IMR-90 (cell line): ENCODE results near the gene DNMT3A. TPM values are rescaled to one million over a fixed set of nuclear protein-coding genes. Genes with fewer than 3 reads are reported as not detected.

Experiments
- ATAC-seq: fragments of 200-7000 bp; cut with Tn5 transposase; 2 replicates; pipeline ENCODE4 v1.9.1; 2020; ENCODE audit warnings: low read depth, mild to moderate bottlenecking, moderate library complexity
- BruUV-seq: library from RNA; stranded (reverse); fragments of 400-500 nt; replicated peaks from 2 replicates; lab custom pipeline; 2021; lab: Mats Ljungman, UMichigan
- CTCF ChIA-PET: fragments of 300-600 bp; formaldehyde crosslinking; extraction: SDS; loops from one replicate; lab custom pipeline; 2021; ENCODE audit warnings: antibody characterized with exemption; lab: Yijun Ruan, JAX
- POLR2A ChIA-PET: fragments of 300-600 bp; sonication (Branson Sonifier 250); formaldehyde crosslinking; loops from one replicate; lab custom pipeline; 2022; ENCODE audit warnings: antibody characterized with exemption; ENCODE audit not compliant: unreplicated experiment; lab: Charles Lee
- DNase-seq: peaks from one replicate; pipeline ENCODE4 v3.0.0; 2013
- H2AFZ ChIP-seq: replicated peaks from 2 replicates; pipeline ENCODE3; 2013; ENCODE audit warnings: low read length, mild to moderate bottlenecking; ENCODE audit not compliant: poor library complexity
- H2AK5ac ChIP-seq: 2 replicates; pipeline ENCODE4 v1.6.1; 2013; ENCODE audit warnings: low read depth, low read length, inconsistent platforms
- H2AK9ac ChIP-seq: replicated peaks from 2 replicates; pipeline ENCODE3; 2013; ENCODE audit warnings: mild to moderate bottlenecking, low read depth, low read length, moderate library complexity; ENCODE audit not compliant: poor library complexity
- H2BK120ac ChIP-seq: 2 replicates; pipeline ENCODE4 v1.6.1; 2013; ENCODE audit warnings: low read depth, low read length, inconsistent platforms
- H2BK15ac ChIP-seq: 3 replicates; pipeline ENCODE4 v1.6.1; 2013; ENCODE audit warnings: low read depth, low read length, inconsistent platforms
- H2BK20ac ChIP-seq: 2 replicates; pipeline ENCODE4 v1.6.1; 2013; ENCODE audit warnings: low read depth, mild to moderate bottlenecking, inconsistent platforms, low read length, moderate library complexity
- H2BK5ac ChIP-seq: 2 replicates; pipeline ENCODE4 v1.6.1; 2013; ENCODE audit warnings: mild to moderate bottlenecking, low read depth, low read length, inconsistent platforms; ENCODE audit not compliant: poor library complexity, severe bottlenecking
- H3K14ac ChIP-seq: replicated peaks from 2 replicates; pipeline ENCODE4 v1.6.1; 2013; ENCODE audit warnings: low read depth, low read length, inconsistent platforms
- H3K18ac ChIP-seq: 2 replicates; pipeline ENCODE4 v1.6.1; 2013; ENCODE audit warnings: low read depth, low read length, control low read depth
- H3K23ac ChIP-seq: 2 replicates; pipeline ENCODE4 v1.6.1; 2013; ENCODE audit warnings: low read depth, low read length, inconsistent platforms
- H3K27ac ChIP-seq: 2 replicates; pipeline ENCODE4 v1.5.1; 2013; ENCODE audit warnings: mild to moderate bottlenecking, control low read depth, low read length; ENCODE audit not compliant: insufficient read depth
- H3K27me3 ChIP-seq: 2 replicates; pipeline ENCODE4 v1.6.1; 2013; ENCODE audit warnings: low read length; ENCODE audit not compliant: control insufficient read depth, insufficient read depth
- H3K36me3 ChIP-seq: 2 replicates; pipeline ENCODE4 v1.6.1; 2013; ENCODE audit warnings: low read length, mixed read lengths; ENCODE audit not compliant: control insufficient read depth, insufficient read depth
- H3K4ac ChIP-seq: 2 replicates; pipeline ENCODE4 v1.6.1; 2013; ENCODE audit warnings: low read depth, low read length, inconsistent platforms
- H3K4me1 ChIP-seq: 2 replicates; pipeline ENCODE4 v1.6.1; 2013; ENCODE audit warnings: low read length, mixed read lengths; ENCODE audit not compliant: control insufficient read depth, insufficient read depth
- H3K4me2 ChIP-seq: 2 replicates; pipeline ENCODE4 v1.6.1; 2013; ENCODE audit warnings: low read depth, mild to moderate bottlenecking, control low read depth, low read length, moderate library complexity
- H3K4me3 ChIP-seq: 2 replicates; pipeline ENCODE4 v1.5.1; 2013; ENCODE audit warnings: low read depth, mild to moderate bottlenecking, control low read depth, low read length, moderate library complexity; ENCODE audit not compliant: insufficient read depth
- H3K56ac ChIP-seq: 2 replicates; pipeline ENCODE4 v1.6.1; 2013; ENCODE audit warnings: low read length, inconsistent platforms; ENCODE audit not compliant: insufficient read depth; ENCODE audit errors: extremely low read depth
- H3K79me1 ChIP-seq, 2 experiments: 2 replicates each; pipeline ENCODE4 v1.6.1; 2013; ENCODE audit warnings: low read length in 2 of 2, inconsistent platforms in 1 of 2, low read depth in 1 of 2
- H3K9ac ChIP-seq: 2 replicates; pipeline ENCODE4 v1.6.1; 2013; ENCODE audit warnings: low read depth, low read length, control low read depth
- H3K9me1 ChIP-seq: 2 replicates; pipeline ENCODE4 v1.6.1; 2013; ENCODE audit warnings: low read length, inconsistent platforms; ENCODE audit not compliant: insufficient read depth
- H3K9me3 ChIP-seq: 2 replicates; pipeline ENCODE4 v1.6.1; 2013; ENCODE audit warnings: low read length; ENCODE audit not compliant: control insufficient read depth, insufficient read depth
- H4K20me1 ChIP-seq: 2 replicates; pipeline ENCODE4 v1.6.1; 2013; ENCODE audit warnings: low read length, inconsistent platforms; ENCODE audit not compliant: insufficient read depth
- H4K5ac ChIP-seq: 2 replicates; pipeline ENCODE4 v1.6.1; 2013; ENCODE audit warnings: mild to moderate bottlenecking, low read depth, low read length, control low read depth
- H4K8ac ChIP-seq, 2 experiments: 2 replicates each; pipeline ENCODE4 v1.6.1; 2013; ENCODE audit warnings: low read depth in 2 of 2, low read length in 2 of 2, control low read depth in 1 of 2, inconsistent platforms in 1 of 2
- H4K91ac ChIP-seq: 2 replicates; pipeline ENCODE4 v1.6.1; 2013; ENCODE audit warnings: low read depth, low read length, inconsistent platforms; ENCODE audit not compliant: insufficient read depth
- BHLHE40 ChIP-seq: fragments of 150-350 bp; IDR thresholded peaks from 2 replicates; pipeline ENCODE4 v1.6.1; 2016; ENCODE audit warnings: mild to moderate bottlenecking, low read depth, low read length
- NFE2L2 ChIP-seq: fragments of 150-350 bp; IDR thresholded peaks from 2 replicates; pipeline ENCODE4 v1.6.1; 2016; ENCODE audit warnings: low read depth, mild to moderate bottlenecking, low read length
- WGBS, 2 experiments: methylation state at CpG; one replicate each; pipeline versions ENCODE4 v1.1.5 to v1.1.7; 2013; ENCODE audit warnings: missing lambda C conversion rate in 2 of 2; ENCODE audit not compliant: insufficient read length in 1 of 2; ENCODE audit errors: extremely low coverage in 2 of 2; 5-methylcytosine and 5-hydroxymethylcytosine counted together
- dilution Hi-C: fragments of 300-500 bp; cut with HindIII; formaldehyde crosslinking; loops from one replicate; pipeline ENCODE4 v1.14.3; 2018; ENCODE audit warnings: low sequenced_read_pairs; ENCODE audit not compliant: unreplicated experiment
- in situ Hi-C: fragments of 300-500 bp; cut with MboI; formaldehyde crosslinking; loops from 3 replicates; pipeline ENCODE4 v1.14.3; 2019; ENCODE audit warnings: low sequenced_read_pairs, inconsistent platforms, mixed read lengths
- intact Hi-C: fragments of 100-400 bp; cut with micrococcal nuclease; formaldehyde crosslinking; loops from 2 replicates; pipeline ENCODE4 v1.10.0; 2022
- polyA plus RNA-seq, 3 experiments: library from polyadenylated mRNA; depleted of rRNA; stranded (reverse); fragments of >200 nt; gene quantifications; 2 replicates each; pipeline ENCODE4 v1.2.3, GENCODE V29; 2012; ENCODE audit warnings: low replicate concordance in 1 of 3
- total RNA-seq: library from RNA; depleted of rRNA; stranded (reverse); fragments of >200 nt; gene quantifications from 2 replicates; pipeline ENCODE4 v1.2.3, GENCODE V29; 2012

DNMT3A gene
- total and polyA plus RNA-seq, 2 of the 4 experiments (the other 2 are of a cell fraction): 4.4 to 9.7 TPM

GRCh38 chr2:25230948-25231311 lies 110.8 kb downstream of the DNMT3A start:
- in situ Hi-C loops (no loop called here), dilution Hi-C loops (no loop called here), intact Hi-C loops (no loop called here)
- ATAC-seq (no peak), DNase-seq (no peak)
- ChIA-PET POLR2A (no interaction called here), CTCF (no interaction called here)
- H2AK9ac ChIP-seq: no peak overlapping the region
- no peak overlapping the region for H4K8ac ChIP-seq
- H3K9me3 ChIP-seq: no peaks in the 10 kb centered on the region
- no peak overlapping the region for H4K5ac ChIP-seq
- no peak overlapping the region for H2BK15ac ChIP-seq
- H3K9me1 ChIP-seq: peaks cover 10% of the 10 kb centered on the region
- H3K27me3 ChIP-seq: no peaks in the 10 kb centered on the region
- H3K27ac ChIP-seq: no peak overlapping the region
- H2BK120ac ChIP-seq: no peak overlapping the region
- H2AK5ac ChIP-seq: no peak overlapping the region
- WGBS, 2 experiments: 47% methylated on average over 4 of the region's 8 CpGs; no CpG with 5 or more reads in 1 of the 2 experiments
- no peak overlapping the region for H3K23ac ChIP-seq
- peaks cover 5% of the 10 kb centered on the region; the same call in 1 of the 2 replicates for H4K20me1 ChIP-seq
- H3K36me3 ChIP-seq: peaks cover 32% of the 10 kb centered on the region
- peaks cover 10% of the 10 kb centered on the region for H3K4me1 ChIP-seq
- H2AFZ ChIP-seq: no peak overlapping the region
- H2BK20ac ChIP-seq: no peak overlapping the region
- no peak overlapping the region for H4K91ac ChIP-seq
- H2BK5ac ChIP-seq: no peak overlapping the region
- no peak overlapping the region for H3K14ac ChIP-seq
- no peak overlapping the region for H3K18ac ChIP-seq
- H3K4ac ChIP-seq: no peak overlapping the region
- TF ChIP-seq BHLHE40: no peak
- TF ChIP-seq NFE2L2: no peak
- H3K9ac ChIP-seq: no peak overlapping the region
- H3K4me3 ChIP-seq: no peak overlapping the region
- no peak overlapping the region for H3K4me2 ChIP-seq
- no peaks in the 10 kb centered on the region for H3K79me1 ChIP-seq
- no TSS peak for BruUV-seq
- no peak overlapping the region for H3K56ac ChIP-seq
